Daoy (cell line): ENCODE measurements around the gene RPL3. TPM values are rescaled to one million over a fixed set of nuclear protein-coding genes. Genes with fewer than 3 reads are reported as not detected.

Experiments
- total RNA-seq: library from RNA; depleted of rRNA; stranded (reverse); fragments of >200 nt; shearing (Covaris generic); gene quantifications from 2 replicates; pipeline ENCODE4 v1.2.3, GENCODE V29; 2014; rRNA removed

The RPL3 gene
- total RNA-seq, 1 experiment from 2014 or later = 2,011 TPM

Other genes with a start within 250 kb of the RPL3 start
- gene APOBEC3G, start 242.3 kb downstream of the RPL3 start, total RNA-seq = 13.7 and 15.8 TPM in 2 replicates
- not detected in 2 replicates for gene APOBEC3H, start 222.4 kb downstream of the RPL3 start, total RNA-seq
- 0.24 and 0.63 TPM in 2 replicates for gene CBX7, start 166.9 kb downstream of the RPL3 start, total RNA-seq
- gene PDGFB, start 74.6 kb downstream of the RPL3 start, total RNA-seq = 0.11 and 0.18 TPM in 2 replicates
- gene SYNGR1, start 30.4 kb upstream of the RPL3 start, total RNA-seq = 1.4 and 2.7 TPM in 2 replicates
- 10.3 and 14.9 TPM in 2 replicates for gene TAB1, start 80.2 kb upstream of the RPL3 start, total RNA-seq
- gene MGAT3, start 137.4 kb upstream of the RPL3 start, total RNA-seq = 0.15 and 0.86 TPM in 2 replicates
- gene MIEF1, start 182.7 kb upstream of the RPL3 start, total RNA-seq = 25.7 and 27.2 TPM in 2 replicates
- gene ATF4, start 200.9 kb upstream of the RPL3 start, total RNA-seq = 241 and 299 TPM in 2 replicates
- 208 and 302 TPM in 2 replicates for gene RPS19BP1, start 213.1 kb upstream of the RPL3 start, total RNA-seq